HCT116 (cell line): ENCODE measurements around the gene IL3RA. TPM values are rescaled to one million over a fixed set of nuclear protein-coding genes. Genes with fewer than 3 reads are reported as not detected.

Source experiments
- ATAC-seq: fragments of 200-7000 bp; cut with Tn5 transposase; 2 replicates; pipeline ENCODE4 v1.9.1; 2020; ENCODE audit warnings: mild to moderate bottlenecking, moderate library complexity
- BruUV-seq: library from RNA; stranded (reverse); fragments of 400-500 nt; replicated peaks from 2 replicates; lab custom pipeline; 2021; lab: Mats Ljungman, UMichigan
- CTCF ChIA-PET: fragments of 300-600 bp; sonication (Branson Sonifier 250); formaldehyde crosslinking; loops from one replicate; lab custom pipeline; 2021; ENCODE audit warnings: antibody characterized with exemption; lab: Charles Lee
- POLR2A ChIA-PET: fragments of 300-600, 350-600 bp; sonication (Branson Sonifier 250); formaldehyde crosslinking; loops from one replicate; lab custom pipeline; 2021; ENCODE audit warnings: antibody characterized with exemption; lab: Charles Lee
- RAD21 ChIA-PET, 2 experiments: fragments of 300-600 bp; sonication (Branson Sonifier 250); formaldehyde crosslinking; loops; one replicate each; lab custom pipeline; 2023; ENCODE audit warnings: low total read pairs in 2 of 2; ENCODE audit not compliant: uncharacterized antibody in 2 of 2, unreplicated experiment in 2 of 2, low non-redundant PET in 1 of 2; lab: Charles Lee
- DNase-seq: peaks from one replicate; pipeline ENCODE4 v3.0.0-alpha.2; 2010; ENCODE audit warnings: low read depth, low spot score
- H2AFZ ChIP-seq: fragments of 200-600 bp; shearing (Covaris generic), sonication (generic); 2 replicates; pipeline ENCODE4 v1.6.1; 2017; ENCODE audit warnings: low read depth, mixed run types, mixed read lengths, antibody characterized with exemption, low read length; ENCODE audit not compliant: poor library complexity, severe bottlenecking
- H3K27ac ChIP-seq: 2 replicates; pipeline ENCODE4 v1.5.1; 2012; ENCODE audit warnings: low read depth, low read length
- H3K27me3 ChIP-seq: fragments of 200-600 bp; sonication (generic); 2 replicates; pipeline ENCODE4 v1.6.1; 2016; ENCODE audit warnings: mixed run types, low read length, mixed read lengths; ENCODE audit not compliant: insufficient read depth
- H3K36me3 ChIP-seq, 2 experiments: fragments of 200-500 bp in 1 of 2; fragments of 200-600 bp in 1 of 2; sonication (Bioruptor generic) in 1 of 2; sonication (generic) in 1 of 2; 2 replicates each; pipeline versions ENCODE4 v1.5.1 to v1.6.1; 2014 to 2016; ENCODE audit warnings: low read length in 2 of 2, inconsistent platforms in 1 of 2, mixed read lengths in 1 of 2, mixed run types in 1 of 2; ENCODE audit not compliant: insufficient read depth in 2 of 2, control insufficient read depth in 1 of 2
- H3K4me1 ChIP-seq, 2 experiments: fragments of 200-600 bp in 1 of 2; sonication (generic) in 1 of 2; 2 replicates each; pipeline versions ENCODE4 v1.5.1 to v1.6.1; 2012 to 2017; ENCODE audit warnings: low read length in 2 of 2, inconsistent platforms in 1 of 2, mild to moderate bottlenecking in 1 of 2, mixed read lengths in 1 of 2, mixed run types in 1 of 2, moderate library complexity in 1 of 2; ENCODE audit not compliant: insufficient read depth in 2 of 2, control insufficient read depth in 1 of 2
- H3K4me2 ChIP-seq: fragments of 200-600 bp; sonication (generic); 2 replicates; pipeline ENCODE4 v1.6.1; 2017; ENCODE audit warnings: mixed run types, low read length, mixed read lengths
- H3K4me3 ChIP-seq, 2 experiments: fragments of 200-600 bp in 1 of 2; sonication (generic) in 1 of 2; replicated peaks in 1 of 2; 2 replicates each; pipeline ENCODE4 v1.5.1; 2011 to 2016; ENCODE audit warnings: low read length in 2 of 2, control low read depth in 1 of 2, low read depth in 1 of 2, mild to moderate bottlenecking in 1 of 2, mixed read lengths in 1 of 2, mixed run types in 1 of 2
- H3K79me2 ChIP-seq: fragments of 200-600 bp; sonication (generic); 2 replicates; pipeline ENCODE4 v1.6.1; 2017; ENCODE audit warnings: mild to moderate bottlenecking, mixed run types, low read length, moderate library complexity, mixed read lengths; ENCODE audit not compliant: insufficient read depth
- H3K9ac ChIP-seq: fragments of 200-600 bp; sonication (generic); 2 replicates; pipeline ENCODE4 v1.6.1; 2016; ENCODE audit warnings: low read length, mixed read lengths
- H3K9me2 ChIP-seq: fragments of 200-600 bp; sonication (generic), shearing (Covaris generic); 2 replicates; pipeline ENCODE4 v1.6.1; 2017; ENCODE audit warnings: mixed run types, mild to moderate bottlenecking, moderate library complexity; ENCODE audit not compliant: insufficient read depth
- H3K9me3 ChIP-seq, 2 experiments: fragments of 200-500 bp in 1 of 2; fragments of 200-600 bp in 1 of 2; sonication (Bioruptor generic) in 1 of 2; sonication (generic) in 1 of 2; 2 replicates each; pipeline ENCODE4 v1.6.1; 2014 to 2017; ENCODE audit warnings: low read length in 2 of 2, mixed read lengths in 2 of 2, inconsistent platforms in 1 of 2, low read depth in 1 of 2, mild to moderate bottlenecking in 1 of 2, mixed run types in 1 of 2, moderate library complexity in 1 of 2; ENCODE audit not compliant: control insufficient read depth in 1 of 2, insufficient read depth in 1 of 2
- H4K20me1 ChIP-seq: fragments of 200-600 bp; sonication (generic), shearing (Covaris generic); 2 replicates; pipeline ENCODE4 v1.6.1; 2017; ENCODE audit warnings: mixed run types, mild to moderate bottlenecking, moderate library complexity; ENCODE audit not compliant: insufficient read depth
- CBX3 ChIP-seq: IDR thresholded peaks from 2 replicates; pipeline ENCODE4 v1.6.1; 2012; ENCODE audit warnings: low read depth
- EZH2 ChIP-seq: fragments of 200-600 bp; sonication (generic); IDR thresholded peaks from 2 replicates; pipeline ENCODE4 v1.6.1; 2017; ENCODE audit warnings: antibody characterized with exemption, mixed run types
- POLR2AphosphoS5 ChIP-seq: IDR thresholded peaks from 2 replicates; pipeline ENCODE4 v1.6.1; 2011; ENCODE audit warnings: mild to moderate bottlenecking, low read depth, low read length, moderate library complexity
- RAD21 ChIP-seq: IDR thresholded peaks from 2 replicates; pipeline ENCODE4 v1.6.1; 2012; ENCODE audit warnings: low read depth, mild to moderate bottlenecking
- REST ChIP-seq: IDR thresholded peaks from 2 replicates; pipeline ENCODE4 v1.6.1; 2012; ENCODE audit warnings: low read depth
- TCF7L2 ChIP-seq: IDR thresholded peaks from 2 replicates; pipeline ENCODE4 v1.7.0; 2011; ENCODE audit warnings: borderline replicate concordance, inconsistent platforms; ENCODE audit not compliant: insufficient read depth, insufficient read length; ENCODE audit errors: extremely low read depth
- YY1 ChIP-seq: IDR thresholded peaks from 2 replicates; pipeline ENCODE4 v1.6.1; 2011; ENCODE audit warnings: low read length, low read depth, moderate library complexity, mild to moderate bottlenecking; ENCODE audit not compliant: insufficient replicate concordance; ENCODE audit errors: extremely low read depth
- ZBTB33 ChIP-seq: IDR thresholded peaks from 2 replicates; pipeline ENCODE4 v1.6.1; 2011; ENCODE audit warnings: mild to moderate bottlenecking, low read length, moderate library complexity; ENCODE audit not compliant: insufficient replicate concordance; ENCODE audit errors: extremely low read depth
- ZNF274 ChIP-seq: fragments of 200-500 bp; sonication (Bioruptor generic); IDR thresholded peaks from 2 replicates; pipeline ENCODE4 v1.6.1; 2014; ENCODE audit warnings: mild to moderate bottlenecking, low read depth, low read length, inconsistent platforms
- intact Hi-C: fragments of 100-400 bp; cut with micrococcal nuclease; formaldehyde crosslinking; loops from 2 replicates; pipeline ENCODE4 v1.10.0; 2022
- microRNA counts: library from miRNA; unstranded; fragments of <30 nt; microRNA quantifications from one replicate; lab custom pipeline; 2015
- microRNA-seq: library from miRNA; unstranded; fragments of <30 nt; microRNA quantifications from one replicate; pipeline ENCODE4, GENCODE V29; 2016; ENCODE audit warnings: borderline number of aligned reads
- total RNA-seq: library from RNA; stranded (reverse); gene quantifications from one replicate; pipeline ENCODE4 v1.2.1, GENCODE V29; 2021; ENCODE audit not compliant: unreplicated experiment

Gene IL3RA
- total RNA-seq, 1 experiment from 2014 or later = not detected

- Histone ChIP-seq H3K27me3 (no peaks in the 10 kb centered on the region), H3K4me3 (no peak overlapping the region), H3K4me1 (no peaks in the 10 kb centered on the region), H3K27ac (no peak overlapping the region), H2AFZ (no peak overlapping the region), H3K9ac (no peak overlapping the region), H4K20me1 (no peaks in the 10 kb centered on the region), H3K4me2 (no peak overlapping the region), H3K79me2 (no peaks in the 10 kb centered on the region), H3K9me3 (no peaks in the 10 kb centered on the region), H3K9me2 (no peaks in the 10 kb centered on the region)
- RAD21 ChIA-PET = no interaction called here
- intact Hi-C loops = no loop called here
- no TSS peak for BruUV-seq
- ATAC-seq (no peak), DNase-seq (no peak)
- TF ChIP-seq CBX3 (no peak), POLR2AphosphoS5 (no peak), EZH2 (no peak), RAD21 (no peak), TCF7L2 (no peak), ZNF274 (no peak), ZBTB33 (no peak), REST (no peak), YY1 (no peak)
- TF ChIP-seq, all 23 proteins: peak for 0
- H3K36me3 ChIP-seq = peaks cover 2 to 6% of the 10 kb centered on the region in 2 experiments; a peak in 3 of 4 replicates
- ChIA-PET POLR2A (no interaction called here), CTCF (no interaction called here)
These were observed 93.9 kb downstream of the IL3RA start for GRCh38 chrX:1430451-1430850.

MicroRNAs encoded within 50 kb of the gene (microRNA counts, 767-probe panel; counts per million panel counts)
- microRNA hsa-miR-3690 (lab: Ali Mortazavi, UCI) = not detected

Small RNA genes within 50 kb of the gene (microRNA-seq; reads per million reads assigned to microRNA genes)
- not detected for gene MIR3690

Other genes with a start within 250 kb of the IL3RA start
- 0.34 TPM for gene CRLF2, start 124.1 kb upstream of the IL3RA start, total RNA-seq
- gene CSF2RA, start 68.0 kb upstream of the IL3RA start, total RNA-seq = 3.8 TPM
- 398 TPM for gene SLC25A6, start 55.3 kb downstream of the IL3RA start, total RNA-seq
- 59.6 TPM for gene ASMTL, start 116.1 kb downstream of the IL3RA start, total RNA-seq
- 0.44 TPM for gene P2RY8, start 200.4 kb downstream of the IL3RA start, total RNA-seq